Smooth muscle cell (in vitro differentiated cells): ENCODE results near the gene MAMDC2. TPM values are rescaled to one million over a fixed set of nuclear protein-coding genes. Genes with fewer than 3 reads are reported as not detected.

Source experiments
- DNase-seq: peaks from one replicate; lab custom pipeline; 2025; ENCODE audit not compliant: unreplicated experiment; lab: John Stamatoyannopoulos, UW
- H2AFZ ChIP-seq: fragments of 200-600 bp; sonication (generic); 2 replicates; pipeline ENCODE4 v1.6.0; 2016; ENCODE audit warnings: antibody characterized with exemption, low read depth, mild to moderate bottlenecking
- H3F3A ChIP-seq: fragments of 200-600 bp; sonication (generic); 2 replicates; pipeline ENCODE4 v1.6.0; 2017; ENCODE audit warnings: antibody characterized with exemption, low read depth
- H3K27ac ChIP-seq: fragments of 200-600 bp; sonication (generic); 2 replicates; pipeline ENCODE4 v1.5.1; 2016; ENCODE audit warnings: low read depth, mild to moderate bottlenecking
- H3K27me3 ChIP-seq: fragments of 200-600 bp; sonication (generic); 2 replicates; pipeline ENCODE4 v1.6.1; 2016; ENCODE audit warnings: low read depth, mild to moderate bottlenecking
- H3K36me3 ChIP-seq: fragments of 200-600 bp; sonication (generic); 2 replicates; pipeline ENCODE4 v1.5.1; 2016; ENCODE audit warnings: low read depth
- H3K4me1 ChIP-seq: fragments of 200-600 bp; sonication (generic); 2 replicates; pipeline ENCODE4 v1.5.1; 2016; ENCODE audit warnings: low read depth
- H3K4me2 ChIP-seq: fragments of 200-600 bp; sonication (generic); 2 replicates; pipeline ENCODE4 v1.6.0; 2016; ENCODE audit warnings: mild to moderate bottlenecking
- H3K4me3 ChIP-seq: fragments of 200-600 bp; sonication (generic); 2 replicates; pipeline ENCODE4 v1.5.1; 2016; ENCODE audit warnings: mild to moderate bottlenecking
- H3K79me2 ChIP-seq: fragments of 200-600 bp; sonication (generic); 2 replicates; pipeline ENCODE4 v1.6.0; 2016; ENCODE audit warnings: low read depth, mild to moderate bottlenecking
- H3K9ac ChIP-seq: fragments of 200-600 bp; sonication (generic); 2 replicates; pipeline ENCODE4 v1.6.0; 2016; ENCODE audit warnings: low read depth
- H3K9me3 ChIP-seq: fragments of 200-600 bp; sonication (generic); replicated peaks from 2 replicates; pipeline ENCODE4 v1.5.1; 2016; ENCODE audit warnings: low read depth
- H4K20me1 ChIP-seq: fragments of 200-600 bp; sonication (generic); 2 replicates; pipeline ENCODE4 v1.6.0; 2016; ENCODE audit warnings: low read depth
- WGBS: methylation state at CpG from one replicate; pipeline ENCODE4 v1.1.7; 2016; ENCODE audit warnings: low lambda C conversion rate; 5-methylcytosine and 5-hydroxymethylcytosine counted together
- polyA plus RNA-seq: library from polyadenylated mRNA; unstranded; fragments of >200 nt; fragmentation: Nextera tagmentation; extraction: Ambion mirVana; gene quantifications from 2 replicates; pipeline ENCODE4 v1.2.1, GENCODE V29; 2016
- total RNA-seq: library from RNA; depleted of rRNA; stranded (reverse); fragments of >200 nt; gene quantifications from 2 replicates; pipeline ENCODE4 v1.2.3, GENCODE V29; 2014
- TF ChIP-seq, protein P1 (sequence below): fragments of 200-600 bp; sonication (generic); IDR thresholded peaks from 2 replicates; pipeline ENCODE4 v1.5.1; 2017; ENCODE audit warnings: borderline replicate concordance, mild to moderate bottlenecking, antibody characterized with exemption; ENCODE audit not compliant: insufficient read depth, poor library complexity, severe bottlenecking

The MAMDC2 gene
- total and polyA plus RNA-seq, 2 experiments from 2014 or later: 8.2 to 13.0 TPM

DNA sequence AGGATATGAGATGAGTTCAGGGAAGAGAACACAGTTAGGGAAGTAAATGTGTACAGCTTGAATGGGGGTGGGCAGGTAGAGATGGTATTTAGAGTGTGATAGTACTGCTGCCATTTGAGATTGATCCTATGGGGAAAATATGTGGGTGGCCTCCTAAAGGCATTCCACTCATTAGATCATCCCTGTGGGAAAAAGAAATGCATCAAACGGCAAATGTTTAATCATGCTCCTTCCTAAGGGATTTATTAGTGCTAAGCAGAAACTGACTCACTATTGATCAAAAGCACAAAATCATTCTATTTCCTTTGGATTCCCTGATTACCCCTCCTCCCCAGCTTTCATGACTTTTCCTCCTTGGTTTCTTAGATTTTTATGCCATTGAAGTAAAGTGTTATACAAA is 178.7 kb downstream of the MAMDC2 start:
- H3K4me1 ChIP-seq: peaks cover 9% of the 10 kb centered on the region
- H3K9me3 ChIP-seq: peaks cover 3% of the 10 kb centered on the region
- H3K27me3 ChIP-seq: no peaks in the 10 kb centered on the region
- no peak overlapping the region for H3K9ac ChIP-seq
- peaks cover 56% of the 10 kb centered on the region for H3K79me2 ChIP-seq
- DNase-seq: no peak
- H3K36me3 ChIP-seq: peaks cover 11% of the 10 kb centered on the region
- TF ChIP-seq, protein P1, sequence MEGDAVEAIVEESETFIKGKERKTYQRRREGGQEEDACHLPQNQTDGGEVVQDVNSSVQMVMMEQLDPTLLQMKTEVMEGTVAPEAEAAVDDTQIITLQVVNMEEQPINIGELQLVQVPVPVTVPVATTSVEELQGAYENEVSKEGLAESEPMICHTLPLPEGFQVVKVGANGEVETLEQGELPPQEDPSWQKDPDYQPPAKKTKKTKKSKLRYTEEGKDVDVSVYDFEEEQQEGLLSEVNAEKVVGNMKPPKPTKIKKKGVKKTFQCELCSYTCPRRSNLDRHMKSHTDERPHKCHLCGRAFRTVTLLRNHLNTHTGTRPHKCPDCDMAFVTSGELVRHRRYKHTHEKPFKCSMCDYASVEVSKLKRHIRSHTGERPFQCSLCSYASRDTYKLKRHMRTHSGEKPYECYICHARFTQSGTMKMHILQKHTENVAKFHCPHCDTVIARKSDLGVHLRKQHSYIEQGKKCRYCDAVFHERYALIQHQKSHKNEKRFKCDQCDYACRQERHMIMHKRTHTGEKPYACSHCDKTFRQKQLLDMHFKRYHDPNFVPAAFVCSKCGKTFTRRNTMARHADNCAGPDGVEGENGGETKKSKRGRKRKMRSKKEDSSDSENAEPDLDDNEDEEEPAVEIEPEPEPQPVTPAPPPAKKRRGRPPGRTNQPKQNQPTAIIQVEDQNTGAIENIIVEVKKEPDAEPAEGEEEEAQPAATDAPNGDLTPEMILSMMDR: no peak
- no peak overlapping the region for H3K4me3 ChIP-seq
- H3K4me2 ChIP-seq: peak overlapping the region; percentile 1
- H2AFZ ChIP-seq: no peak overlapping the region
- no peaks in the 10 kb centered on the region for H4K20me1 ChIP-seq
- WGBS: 20% methylated on average over 1 of the region's 1 CpG
- peak overlapping the region; percentile 22 for H3K27ac ChIP-seq
- peaks cover 8% of the 10 kb centered on the region for H3F3A ChIP-seq

DNA sequence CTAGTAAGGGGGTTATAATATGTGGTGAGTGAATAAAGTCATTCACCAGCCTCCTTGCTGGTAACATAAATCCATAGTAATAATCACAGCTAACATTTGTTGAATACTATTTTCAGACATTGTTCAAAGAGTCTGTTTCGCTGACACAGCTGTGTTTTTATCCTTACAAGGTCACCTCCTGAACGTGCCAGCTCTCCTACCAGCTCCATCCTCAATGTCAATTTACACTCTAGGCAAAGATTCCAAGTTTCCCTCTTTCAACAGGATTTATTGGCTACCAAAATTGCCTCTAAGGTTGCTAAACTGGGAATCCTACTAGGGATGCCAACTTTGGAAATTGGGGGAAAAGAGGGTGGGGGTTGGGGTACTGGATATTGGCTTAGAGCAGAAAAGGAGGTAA is 184.5 kb downstream of the MAMDC2 start:
- 78% methylated on average over 2 of the region's 2 CpGs for whole genome bisulfite sequencing
- H3K4me1 ChIP-seq: peaks cover 13% of the 10 kb centered on the region
- no peak for DNase-seq

DNA sequence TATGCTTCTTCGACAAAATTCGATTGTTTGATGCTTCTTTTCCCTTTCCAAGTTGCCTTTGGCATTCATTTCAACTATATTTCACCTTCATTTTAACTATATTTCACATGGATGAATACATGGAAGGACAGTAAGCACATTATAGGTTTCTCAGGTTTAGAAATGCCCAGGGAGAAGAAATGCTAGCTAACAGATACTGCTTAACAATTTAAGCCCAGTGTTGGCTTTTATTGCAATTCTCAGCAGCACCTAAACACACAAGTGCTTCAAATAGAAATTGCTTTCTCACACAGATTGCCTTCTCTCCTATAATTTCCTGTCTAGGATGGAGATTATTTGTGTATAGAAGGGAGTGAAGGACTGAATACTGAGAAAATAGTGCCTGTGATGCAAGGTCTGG is 185.0 kb downstream of the MAMDC2 start:
- no peak for DNase-seq
- H3K27ac ChIP-seq: peak overlapping the region; percentile 83
- no peaks in the 10 kb centered on the region for H3K27me3 ChIP-seq
- no peak overlapping the region for H2AFZ ChIP-seq
- H3F3A ChIP-seq: no peaks in the 10 kb centered on the region
- 95% methylated on average over 2 of the region's 2 CpGs for WGBS
- no peak overlapping the region for H3K4me3 ChIP-seq
- peaks cover 11% of the 10 kb centered on the region for H3K36me3 ChIP-seq
- H3K4me1 ChIP-seq: peaks cover 13% of the 10 kb centered on the region
- peaks cover 12% of the 10 kb centered on the region for H4K20me1 ChIP-seq
- peaks cover 3% of the 10 kb centered on the region for H3K9me3 ChIP-seq
- H3K79me2 ChIP-seq: peaks cover 77% of the 10 kb centered on the region
- H3K4me2 ChIP-seq: peak overlapping the region; percentile 69
- H3K9ac ChIP-seq: peak overlapping the region; percentile 54
- TF ChIP-seq, protein P1: no peak

More for the DNA sequence above, 184.5 kb downstream of the MAMDC2 start:
- TF ChIP-seq, protein P1: no peak
- Histone ChIP-seq H3K27me3 (no peaks in the 10 kb centered on the region), H3K9ac (no peak overlapping the region), H3K27ac (peak overlapping the region; percentile 83), H4K20me1 (peaks cover 7% of the 10 kb centered on the region), H3F3A (no peaks in the 10 kb centered on the region), H3K36me3 (peaks cover 11% of the 10 kb centered on the region), H2AFZ (no peak overlapping the region), H3K4me3 (no peak overlapping the region), H3K9me3 (peaks cover 3% of the 10 kb centered on the region), H3K79me2 (peaks cover 79% of the 10 kb centered on the region), H3K4me2 (no peak overlapping the region)

DNA sequence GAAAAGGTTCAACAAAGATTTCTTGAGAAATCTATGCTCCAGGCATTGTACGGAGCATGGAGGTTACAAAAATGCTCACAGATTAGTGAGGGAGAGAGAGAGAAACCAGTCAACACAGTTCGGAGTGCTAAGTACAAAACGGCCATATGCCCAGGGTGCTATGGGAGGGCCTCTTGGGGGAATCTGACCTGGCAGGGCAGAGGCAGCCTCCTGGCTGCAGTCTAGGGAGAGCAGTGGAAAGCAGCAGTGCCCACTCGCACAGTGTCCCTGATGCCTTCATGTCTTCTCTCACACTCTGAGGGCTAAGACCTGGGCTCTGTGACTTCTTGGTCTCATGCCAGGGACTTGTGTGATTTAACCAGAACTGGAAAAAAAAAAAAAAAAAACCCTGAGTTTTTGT is 185.4 kb downstream of the MAMDC2 start:
- DNase-seq: no peak
- no peak overlapping the region for H2AFZ ChIP-seq
- H3K36me3 ChIP-seq: peaks cover 11% of the 10 kb centered on the region
- peaks cover 73% of the 10 kb centered on the region for H3K79me2 ChIP-seq
- peak overlapping the region; percentile 69 for H3K4me2 ChIP-seq
- peaks cover 12% of the 10 kb centered on the region for H4K20me1 ChIP-seq
- H3K9ac ChIP-seq: peak overlapping the region; percentile 54
- peaks cover 13% of the 10 kb centered on the region for H3K4me1 ChIP-seq
- no peaks in the 10 kb centered on the region for H3K27me3 ChIP-seq
- no peak overlapping the region for H3K4me3 ChIP-seq
- peak overlapping the region; percentile 83 for H3K27ac ChIP-seq
- no peaks in the 10 kb centered on the region for H3F3A ChIP-seq
- peaks cover 3% of the 10 kb centered on the region for H3K9me3 ChIP-seq
- WGBS: 32% methylated on average over 4 of the region's 4 CpGs
- TF ChIP-seq, protein P1: no peak
